ENCODE results near the gene MRPL1.
"Not testable (repeated sequence)": the region's sequence is repeated elsewhere in the genome, so short reads cannot be mapped to it uniquely, and the experiment has no call there.

MRPL1 gene

DNA sequence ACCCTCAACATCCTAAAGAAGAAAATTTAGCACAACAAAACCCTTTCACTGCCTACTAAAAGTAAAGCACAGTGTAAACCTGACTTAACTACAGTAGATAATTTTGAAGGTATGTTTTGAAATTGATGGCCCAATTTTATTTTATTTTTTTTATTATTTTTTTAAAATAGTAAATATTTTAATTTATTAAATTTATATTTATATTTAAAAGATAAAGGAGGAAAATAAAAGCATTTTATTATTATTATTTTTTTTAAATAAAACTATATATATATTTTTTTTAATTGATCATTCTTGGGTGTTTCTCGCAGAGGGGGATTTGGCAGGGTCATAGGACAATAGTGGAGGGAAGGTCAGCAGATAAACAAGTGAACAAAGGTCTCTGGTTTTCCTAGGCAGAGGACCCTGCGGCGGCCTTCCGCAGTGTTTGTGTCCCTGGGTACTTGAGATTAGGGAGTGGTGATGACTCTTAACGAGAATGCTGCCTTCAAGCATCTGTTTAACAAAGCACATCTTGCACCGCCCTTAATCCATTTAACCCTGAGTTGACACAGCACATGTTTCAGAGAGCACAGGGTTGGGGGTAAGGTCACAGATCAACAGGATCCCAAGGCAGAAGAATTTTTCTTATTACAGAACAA is 120.4 kb downstream of the MRPL1 start:
- DNase-seq (ENCODE audit: low spot score) = not testable (repeated sequence)

GRCh38 chr4:77983612-77984311 is 121.1 kb downstream of the MRPL1 start:
- not testable (repeated sequence) for DNase-seq (ENCODE audit: low spot score)

DNA sequence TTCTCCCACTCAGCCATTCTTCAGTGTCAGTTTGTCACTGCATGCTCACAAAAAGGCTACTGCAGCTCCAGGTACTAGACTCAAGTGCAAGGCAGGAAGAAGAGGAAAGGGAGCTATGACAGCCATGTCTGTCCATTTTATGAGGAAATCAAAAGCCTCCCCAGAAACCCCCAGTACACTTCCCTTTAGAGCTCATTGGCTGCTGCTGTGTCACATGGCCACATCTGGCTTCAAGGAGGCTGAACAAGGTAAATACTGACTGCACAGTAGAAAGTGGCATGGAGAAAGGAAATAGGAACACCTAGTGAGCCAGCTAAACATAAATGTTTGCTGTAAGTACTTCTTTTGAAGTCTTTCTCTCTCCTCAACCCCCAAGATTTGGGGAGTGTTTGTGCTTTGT is 127.3 kb downstream of the MRPL1 start:
- no peak for DNase-seq (ENCODE audit: low spot score)

GRCh38 chr4:77990456-77990855 is 127.8 kb downstream of the MRPL1 start:
- DNase-seq (ENCODE audit: low spot score) = no peak

DNA sequence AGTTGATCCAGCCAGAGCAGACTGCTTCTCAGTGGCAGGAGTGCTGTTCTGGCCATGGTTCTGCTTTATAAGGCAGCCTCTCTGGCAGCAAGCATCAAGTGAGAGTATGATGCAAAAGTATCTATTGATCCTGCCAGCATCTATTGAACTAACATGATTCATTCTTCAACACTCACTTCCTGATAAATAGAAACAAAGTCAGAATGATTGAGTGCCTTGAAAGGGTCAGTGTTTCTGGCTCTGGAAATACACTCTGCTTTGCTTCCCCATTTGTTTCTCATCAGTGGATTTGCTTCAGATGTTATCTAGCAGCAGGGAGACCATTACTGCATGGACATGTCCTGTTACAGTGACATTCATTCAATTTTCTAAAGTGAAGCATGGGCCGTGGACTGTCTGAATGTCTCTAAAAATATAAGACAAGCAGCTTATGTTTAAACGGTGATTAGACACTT is 128.3 kb downstream of the MRPL1 start:
- no peak for DNase-seq (ENCODE audit: low spot score)

DNA sequence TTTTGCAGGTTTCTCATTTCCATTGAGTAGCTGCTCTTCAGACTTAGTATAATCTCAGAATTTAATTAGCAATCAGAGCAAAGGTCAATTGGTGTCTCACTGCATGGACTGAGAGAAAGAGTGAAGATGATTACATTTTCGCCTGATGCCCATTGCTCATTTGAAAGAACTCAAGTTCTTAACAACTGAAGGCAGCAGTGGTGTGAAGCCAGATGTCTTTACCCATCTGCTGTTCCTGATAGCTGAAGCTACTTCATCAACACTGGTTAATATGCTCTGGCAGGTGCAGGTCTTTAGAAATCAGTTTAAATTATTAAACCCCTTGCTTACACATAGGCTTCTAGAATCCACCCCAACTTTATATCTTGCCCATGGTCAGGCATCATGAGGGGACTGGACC is 130.0 kb downstream of the MRPL1 start:
- DNase-seq (ENCODE audit: low spot score) = no peak

DNA sequence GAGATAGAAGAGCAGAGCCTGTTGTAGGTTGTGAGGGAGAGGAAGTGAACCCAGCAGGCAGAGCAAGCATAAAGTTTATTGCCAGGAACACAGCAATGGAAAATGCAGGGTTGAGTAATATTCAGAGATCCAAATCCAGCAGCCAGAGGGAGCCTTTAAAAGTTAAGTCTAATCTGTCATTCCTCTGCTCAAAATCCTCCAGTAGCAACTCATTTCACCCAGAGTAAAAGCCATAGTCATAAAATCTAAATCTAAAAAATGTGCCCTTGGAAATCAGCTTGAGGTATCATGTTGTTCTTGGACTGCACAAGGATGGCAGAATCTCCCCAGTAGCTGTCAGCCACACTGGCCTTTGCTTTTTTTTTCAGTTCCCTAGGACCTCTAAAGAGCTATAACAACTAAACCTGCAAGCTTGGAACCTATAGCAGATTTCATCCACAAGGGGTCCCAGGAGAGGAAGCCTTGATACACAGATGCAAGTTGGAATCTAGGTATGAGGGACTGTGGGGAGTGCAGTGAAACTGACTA is 131.6 kb downstream of the MRPL1 start:
- DNase-seq (ENCODE audit: low spot score) = peak; percentile 74

- no peak for DNase-seq (ENCODE audit: low spot score)
These were observed 133.4 kb downstream of the MRPL1 start for GRCh38 chr4:77996076-77996475.

- no peak for DNase-seq (ENCODE audit: low spot score)
These were observed 138.9 kb downstream of the MRPL1 start for GRCh38 chr4:78001531-78001930.

GRCh38 chr4:78002260-78002659 is 139.6 kb downstream of the MRPL1 start:
- no peak for DNase-seq (ENCODE audit: low spot score)

Data from HuH-7 (cell line).